HCT116 (cell line): ENCODE measurements around the gene FAM3B. TPM values are rescaled to one million over a fixed set of nuclear protein-coding genes. Genes with fewer than 3 reads are reported as not detected.

Experiments
- ATAC-seq: fragments of 200-7000 bp; cut with Tn5 transposase; 2 replicates; pipeline ENCODE4 v1.9.1; 2020; ENCODE audit warnings: mild to moderate bottlenecking, moderate library complexity
- BruUV-seq: library from RNA; stranded (reverse); fragments of 400-500 nt; replicated peaks from 2 replicates; lab custom pipeline; 2021; lab: Mats Ljungman, UMichigan
- CTCF ChIA-PET: fragments of 300-600 bp; sonication (Branson Sonifier 250); formaldehyde crosslinking; loops from one replicate; lab custom pipeline; 2021; ENCODE audit warnings: antibody characterized with exemption; lab: Charles Lee
- POLR2A ChIA-PET: fragments of 300-600, 350-600 bp; sonication (Branson Sonifier 250); formaldehyde crosslinking; loops from one replicate; lab custom pipeline; 2021; ENCODE audit warnings: antibody characterized with exemption; lab: Charles Lee
- RAD21 ChIA-PET, 2 experiments: fragments of 300-600 bp; sonication (Branson Sonifier 250); formaldehyde crosslinking; loops; one replicate each; lab custom pipeline; 2023; ENCODE audit warnings: low total read pairs in 2 of 2; ENCODE audit not compliant: uncharacterized antibody in 2 of 2, unreplicated experiment in 2 of 2, low non-redundant PET in 1 of 2; lab: Charles Lee
- DNase-seq: peaks from one replicate; pipeline ENCODE4 v3.0.0-alpha.2; 2010; ENCODE audit warnings: low read depth, low spot score
- H2AFZ ChIP-seq: fragments of 200-600 bp; shearing (Covaris generic), sonication (generic); 2 replicates; pipeline ENCODE4 v1.6.1; 2017; ENCODE audit warnings: low read depth, mixed run types, mixed read lengths, antibody characterized with exemption, low read length; ENCODE audit not compliant: poor library complexity, severe bottlenecking
- H3K27ac ChIP-seq: 2 replicates; pipeline ENCODE4 v1.5.1; 2012; ENCODE audit warnings: low read depth, low read length
- H3K27me3 ChIP-seq: fragments of 200-600 bp; sonication (generic); 2 replicates; pipeline ENCODE4 v1.6.1; 2016; ENCODE audit warnings: mixed run types, low read length, mixed read lengths; ENCODE audit not compliant: insufficient read depth
- H3K36me3 ChIP-seq, 2 experiments: fragments of 200-500 bp in 1 of 2; fragments of 200-600 bp in 1 of 2; sonication (Bioruptor generic) in 1 of 2; sonication (generic) in 1 of 2; 2 replicates each; pipeline versions ENCODE4 v1.5.1 to v1.6.1; 2014 to 2016; ENCODE audit warnings: low read length in 2 of 2, inconsistent platforms in 1 of 2, mixed read lengths in 1 of 2, mixed run types in 1 of 2; ENCODE audit not compliant: insufficient read depth in 2 of 2, control insufficient read depth in 1 of 2
- H3K4me1 ChIP-seq, 2 experiments: fragments of 200-600 bp in 1 of 2; sonication (generic) in 1 of 2; 2 replicates each; pipeline versions ENCODE4 v1.5.1 to v1.6.1; 2012 to 2017; ENCODE audit warnings: low read length in 2 of 2, inconsistent platforms in 1 of 2, mild to moderate bottlenecking in 1 of 2, mixed read lengths in 1 of 2, mixed run types in 1 of 2, moderate library complexity in 1 of 2; ENCODE audit not compliant: insufficient read depth in 2 of 2, control insufficient read depth in 1 of 2
- H3K4me2 ChIP-seq: fragments of 200-600 bp; sonication (generic); 2 replicates; pipeline ENCODE4 v1.6.1; 2017; ENCODE audit warnings: mixed run types, low read length, mixed read lengths
- H3K4me3 ChIP-seq, 2 experiments: fragments of 200-600 bp in 1 of 2; sonication (generic) in 1 of 2; replicated peaks in 1 of 2; 2 replicates each; pipeline ENCODE4 v1.5.1; 2011 to 2016; ENCODE audit warnings: low read length in 2 of 2, control low read depth in 1 of 2, low read depth in 1 of 2, mild to moderate bottlenecking in 1 of 2, mixed read lengths in 1 of 2, mixed run types in 1 of 2
- H3K79me2 ChIP-seq: fragments of 200-600 bp; sonication (generic); 2 replicates; pipeline ENCODE4 v1.6.1; 2017; ENCODE audit warnings: mild to moderate bottlenecking, mixed run types, low read length, moderate library complexity, mixed read lengths; ENCODE audit not compliant: insufficient read depth
- H3K9ac ChIP-seq: fragments of 200-600 bp; sonication (generic); 2 replicates; pipeline ENCODE4 v1.6.1; 2016; ENCODE audit warnings: low read length, mixed read lengths
- H3K9me2 ChIP-seq: fragments of 200-600 bp; sonication (generic), shearing (Covaris generic); 2 replicates; pipeline ENCODE4 v1.6.1; 2017; ENCODE audit warnings: mixed run types, mild to moderate bottlenecking, moderate library complexity; ENCODE audit not compliant: insufficient read depth
- H3K9me3 ChIP-seq, 2 experiments: fragments of 200-500 bp in 1 of 2; fragments of 200-600 bp in 1 of 2; sonication (Bioruptor generic) in 1 of 2; sonication (generic) in 1 of 2; 2 replicates each; pipeline ENCODE4 v1.6.1; 2014 to 2017; ENCODE audit warnings: low read length in 2 of 2, mixed read lengths in 2 of 2, inconsistent platforms in 1 of 2, low read depth in 1 of 2, mild to moderate bottlenecking in 1 of 2, mixed run types in 1 of 2, moderate library complexity in 1 of 2; ENCODE audit not compliant: control insufficient read depth in 1 of 2, insufficient read depth in 1 of 2
- H4K20me1 ChIP-seq: fragments of 200-600 bp; sonication (generic), shearing (Covaris generic); 2 replicates; pipeline ENCODE4 v1.6.1; 2017; ENCODE audit warnings: mixed run types, mild to moderate bottlenecking, moderate library complexity; ENCODE audit not compliant: insufficient read depth
- RAD21 ChIP-seq: IDR thresholded peaks from 2 replicates; pipeline ENCODE4 v1.6.1; 2012; ENCODE audit warnings: low read depth, mild to moderate bottlenecking
- SIN3A ChIP-seq: IDR thresholded peaks from 2 replicates; pipeline ENCODE4 v1.6.1; 2012; ENCODE audit warnings: low read depth
- intact Hi-C: fragments of 100-400 bp; cut with micrococcal nuclease; formaldehyde crosslinking; loops from 2 replicates; pipeline ENCODE4 v1.10.0; 2022
- total RNA-seq: library from RNA; stranded (reverse); gene quantifications from one replicate; pipeline ENCODE4 v1.2.1, GENCODE V29; 2021; ENCODE audit not compliant: unreplicated experiment
- TF ChIP-seq, protein P1 (sequence below): IDR thresholded peaks from 2 replicates; pipeline ENCODE4 v1.6.1; 2012
- TF ChIP-seq, protein P2 (sequence below): IDR thresholded peaks from 2 replicates; pipeline ENCODE4 v1.6.1; 2012; ENCODE audit warnings: low read depth
- TF ChIP-seq, protein P3 (sequence below): IDR thresholded peaks from 2 replicates; pipeline ENCODE4 v1.6.1; 2012

Gene FAM3B
- total RNA-seq, 1 experiment from 2014 or later: not detected

DNA sequence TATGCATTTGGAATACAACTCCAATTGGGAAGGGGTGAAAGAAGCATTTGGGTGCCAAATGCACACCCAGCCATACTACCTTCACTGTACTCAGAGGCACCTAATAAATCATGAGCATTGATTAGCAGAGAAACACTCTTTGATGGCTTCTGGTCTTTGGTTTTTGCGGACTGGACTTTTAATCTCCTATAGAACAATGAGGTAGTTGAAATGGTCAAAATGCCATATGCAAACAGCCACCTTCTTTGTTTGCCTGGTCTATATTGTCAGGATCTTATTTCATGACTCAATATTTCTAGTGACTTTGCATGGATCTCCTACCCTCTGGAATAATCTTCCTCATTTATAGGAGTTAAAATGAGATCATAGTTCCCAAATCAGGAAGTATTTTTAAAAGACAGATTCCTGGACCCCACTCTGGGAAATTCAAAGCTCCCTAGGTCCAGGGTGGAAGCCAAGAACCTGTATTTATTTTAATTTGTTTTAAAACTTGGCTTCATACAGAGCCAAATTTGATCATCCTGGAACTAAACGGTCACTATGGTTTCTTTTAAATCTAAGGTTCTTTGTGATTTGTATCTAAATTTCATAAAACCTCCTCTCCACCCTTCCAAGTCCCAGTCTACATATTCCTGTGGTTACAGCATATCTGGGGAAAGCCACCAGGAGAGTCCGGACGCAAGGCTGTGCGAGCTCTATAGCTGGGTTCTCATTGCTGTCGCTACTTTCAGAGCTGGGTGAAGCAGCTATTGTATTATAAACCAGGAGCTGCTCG lies 8.7 kb downstream of the FAM3B start:
- CTCF ChIA-PET: no interaction called here
- H4K20me1 ChIP-seq: no peaks in the 10 kb centered on the region
- H3K4me3 ChIP-seq: no peak overlapping the region
- H3K36me3 ChIP-seq: no peaks in the 10 kb centered on the region
- BruUV-seq: no TSS peak
- no peak overlapping the region for H2AFZ ChIP-seq
- no peaks in the 10 kb centered on the region for H3K9me2 ChIP-seq
- H3K4me1 ChIP-seq: no peaks in the 10 kb centered on the region
- no peak overlapping the region for H3K9ac ChIP-seq
- intact Hi-C loops: no loop called here
- TF ChIP-seq, protein P1, sequence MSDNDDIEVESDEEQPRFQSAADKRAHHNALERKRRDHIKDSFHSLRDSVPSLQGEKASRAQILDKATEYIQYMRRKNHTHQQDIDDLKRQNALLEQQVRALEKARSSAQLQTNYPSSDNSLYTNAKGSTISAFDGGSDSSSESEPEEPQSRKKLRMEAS: no peak
- TF ChIP-seq, protein P2, sequence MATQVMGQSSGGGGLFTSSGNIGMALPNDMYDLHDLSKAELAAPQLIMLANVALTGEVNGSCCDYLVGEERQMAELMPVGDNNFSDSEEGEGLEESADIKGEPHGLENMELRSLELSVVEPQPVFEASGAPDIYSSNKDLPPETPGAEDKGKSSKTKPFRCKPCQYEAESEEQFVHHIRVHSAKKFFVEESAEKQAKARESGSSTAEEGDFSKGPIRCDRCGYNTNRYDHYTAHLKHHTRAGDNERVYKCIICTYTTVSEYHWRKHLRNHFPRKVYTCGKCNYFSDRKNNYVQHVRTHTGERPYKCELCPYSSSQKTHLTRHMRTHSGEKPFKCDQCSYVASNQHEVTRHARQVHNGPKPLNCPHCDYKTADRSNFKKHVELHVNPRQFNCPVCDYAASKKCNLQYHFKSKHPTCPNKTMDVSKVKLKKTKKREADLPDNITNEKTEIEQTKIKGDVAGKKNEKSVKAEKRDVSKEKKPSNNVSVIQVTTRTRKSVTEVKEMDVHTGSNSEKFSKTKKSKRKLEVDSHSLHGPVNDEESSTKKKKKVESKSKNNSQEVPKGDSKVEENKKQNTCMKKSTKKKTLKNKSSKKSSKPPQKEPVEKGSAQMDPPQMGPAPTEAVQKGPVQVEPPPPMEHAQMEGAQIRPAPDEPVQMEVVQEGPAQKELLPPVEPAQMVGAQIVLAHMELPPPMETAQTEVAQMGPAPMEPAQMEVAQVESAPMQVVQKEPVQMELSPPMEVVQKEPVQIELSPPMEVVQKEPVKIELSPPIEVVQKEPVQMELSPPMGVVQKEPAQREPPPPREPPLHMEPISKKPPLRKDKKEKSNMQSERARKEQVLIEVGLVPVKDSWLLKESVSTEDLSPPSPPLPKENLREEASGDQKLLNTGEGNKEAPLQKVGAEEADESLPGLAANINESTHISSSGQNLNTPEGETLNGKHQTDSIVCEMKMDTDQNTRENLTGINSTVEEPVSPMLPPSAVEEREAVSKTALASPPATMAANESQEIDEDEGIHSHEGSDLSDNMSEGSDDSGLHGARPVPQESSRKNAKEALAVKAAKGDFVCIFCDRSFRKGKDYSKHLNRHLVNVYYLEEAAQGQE: no peak
- no peak for TF ChIP-seq SIN3A
- no peak for TF ChIP-seq RAD21
- TF ChIP-seq, protein P3, sequence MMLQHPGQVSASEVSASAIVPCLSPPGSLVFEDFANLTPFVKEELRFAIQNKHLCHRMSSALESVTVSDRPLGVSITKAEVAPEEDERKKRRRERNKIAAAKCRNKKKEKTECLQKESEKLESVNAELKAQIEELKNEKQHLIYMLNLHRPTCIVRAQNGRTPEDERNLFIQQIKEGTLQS: no peak
- no peaks in the 10 kb centered on the region for H3K9me3 ChIP-seq
- H3K4me2 ChIP-seq: no peak overlapping the region
- POLR2A ChIA-PET: no interaction called here
- no peaks in the 10 kb centered on the region for H3K79me2 ChIP-seq
- ATAC-seq (no peak), DNase-seq (no peak)
- H3K27ac ChIP-seq: no peak overlapping the region
- RAD21 ChIA-PET: no interaction called here
- no peaks in the 10 kb centered on the region for H3K27me3 ChIP-seq
